RWPE2 (cell line): ENCODE data around the gene FMO5.
"Not testable (repeated sequence)": the region's sequence is repeated elsewhere in the genome, so short reads cannot be mapped to it uniquely, and the experiment has no call there.

Experiments
- ATAC-seq: fragments of 200-7000 bp; cut with Tn5 transposase; 3 replicates; pipeline ENCODE4 v1.9.1; 2021; ENCODE audit warnings: low read depth
- DNase-seq: peaks from one replicate; pipeline ENCODE4 v3.0.0-alpha.2; 2020; ENCODE audit warnings: low spot score
- H3K27ac ChIP-seq: fragments of 450-650 bp; 2 replicates; pipeline ENCODE4 v1.5.1; 2017; ENCODE audit warnings: mild to moderate bottlenecking; ENCODE audit not compliant: poor library complexity, severe bottlenecking
- H3K27me3 ChIP-seq: fragments of 250-450 bp; sonication (Bioruptor Pico); 2 replicates; pipeline ENCODE4 v1.5.1; 2021; ENCODE audit warnings: mild to moderate bottlenecking, moderate library complexity; ENCODE audit not compliant: insufficient read depth, poor library complexity, severe bottlenecking
- H3K36me3 ChIP-seq: fragments of 250-450 bp; sonication (Bioruptor Pico); 2 replicates; pipeline ENCODE4 v1.5.1; 2020; ENCODE audit warnings: low read depth, mild to moderate bottlenecking, moderate library complexity
- H3K4me1 ChIP-seq: fragments of 250-450 bp; sonication (Bioruptor Pico); 2 replicates; pipeline ENCODE4 v1.5.1; 2021; ENCODE audit warnings: mild to moderate bottlenecking, moderate library complexity; ENCODE audit not compliant: insufficient read depth, poor library complexity, severe bottlenecking
- H3K4me3 ChIP-seq: fragments of 250-450 bp; sonication (Bioruptor Pico); 2 replicates; pipeline ENCODE4 v1.5.1; 2021; ENCODE audit warnings: mild to moderate bottlenecking, moderate library complexity; ENCODE audit not compliant: severe bottlenecking
- H3K9me3 ChIP-seq: fragments of 250-450 bp; sonication (Bioruptor Pico); 2 replicates; pipeline ENCODE4 v1.5.1; 2021; ENCODE audit warnings: mild to moderate bottlenecking, moderate library complexity; ENCODE audit not compliant: severe bottlenecking
- CTCF ChIP-seq: fragments of 450-650 bp; IDR thresholded peaks from one replicate; pipeline ENCODE4 v1.5.1; 2017; ENCODE audit warnings: mild to moderate bottlenecking, moderate library complexity; ENCODE audit not compliant: poor library complexity, severe bottlenecking

Gene FMO5

DNA sequence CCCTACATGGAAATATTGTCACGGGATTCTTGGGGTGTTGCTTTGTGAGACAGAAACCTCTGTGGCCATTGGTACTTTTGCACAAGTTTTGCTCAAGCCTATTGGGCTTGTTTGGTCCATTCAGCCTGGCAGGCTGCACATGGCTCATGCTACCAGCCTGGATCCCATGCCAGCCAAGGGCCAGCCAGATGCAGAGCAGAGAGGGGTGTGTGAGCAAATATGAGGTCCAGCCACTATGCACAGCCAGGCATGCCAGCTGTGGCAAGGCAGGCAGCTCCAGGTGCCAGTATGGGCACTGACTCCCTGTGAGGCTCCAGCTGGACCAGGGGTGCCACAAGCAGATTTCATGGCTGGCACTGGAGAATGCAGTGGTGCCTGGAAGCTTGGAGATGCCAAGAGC lies 10.7 kb upstream of the FMO5 start:
- H3K4me3 ChIP-seq, result no peak overlapping the region
- H3K9me3 ChIP-seq, result no peaks in the 10 kb centered on the region
- DNase-seq, result no peak
- no peak overlapping the region for H3K27ac ChIP-seq
- H3K36me3 ChIP-seq, result no peaks in the 10 kb centered on the region
- no peak for TF ChIP-seq CTCF
- ATAC-seq, result no peak
- H3K27me3 ChIP-seq, result no peaks in the 10 kb centered on the region
- peaks cover 8% of the 10 kb centered on the region for H3K4me1 ChIP-seq

GRCh38 chr1:147233903-147234302 lies 8.8 kb upstream of the FMO5 start:
- H3K4me1 ChIP-seq, H3K36me3 ChIP-seq, H3K27ac ChIP-seq, ATAC-seq, H3K9me3 ChIP-seq, H3K4me3 ChIP-seq, H3K27me3 ChIP-seq, DNase-seq: not testable (repeated sequence)

DNA sequence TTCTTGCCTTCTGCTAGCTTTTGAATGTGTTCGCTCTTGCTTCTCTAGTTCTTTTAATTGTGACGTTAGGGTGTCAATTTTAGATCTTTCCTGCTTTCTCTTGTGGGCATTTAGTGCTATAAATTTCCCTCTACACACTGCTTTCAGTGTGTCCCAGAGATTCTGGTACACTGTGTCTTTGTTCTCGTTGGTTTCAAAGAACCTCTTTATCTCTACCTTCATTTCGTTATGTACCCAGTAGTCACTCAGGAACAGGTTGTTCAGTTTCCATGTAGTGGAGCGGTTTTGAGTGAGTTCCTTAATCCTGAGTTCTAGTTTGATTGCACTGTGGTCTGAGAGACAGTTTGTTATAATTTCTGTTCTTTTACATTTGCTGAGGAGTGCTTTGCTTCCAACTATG lies 5.9 kb upstream of the FMO5 start:
- not testable (repeated sequence) for H3K4me3 ChIP-seq, H3K27ac ChIP-seq, H3K4me1 ChIP-seq, H3K36me3 ChIP-seq, H3K27me3 ChIP-seq, DNase-seq, H3K9me3 ChIP-seq, ATAC-seq

GRCh38 chr1:147223740-147224615 lies 1.2 kb downstream of the FMO5 start:
- TF ChIP-seq CTCF, result no peak
- DNase-seq (no peak), ATAC-seq (no peak)
- Histone ChIP-seq H3K4me1 (no peaks in the 10 kb centered on the region), H3K9me3 (no peaks in the 10 kb centered on the region), H3K27ac (no peak overlapping the region), H3K36me3 (no peaks in the 10 kb centered on the region), H3K27me3 (no peaks in the 10 kb centered on the region), H3K4me3 (no peak overlapping the region)

- TF ChIP-seq CTCF, result no peak
- no peaks in the 10 kb centered on the region for H3K27me3 ChIP-seq
- ATAC-seq, result no peak
- no peaks in the 10 kb centered on the region for H3K9me3 ChIP-seq
- H3K4me1 ChIP-seq, result no peaks in the 10 kb centered on the region
- H3K36me3 ChIP-seq, result no peaks in the 10 kb centered on the region
- DNase-seq, result no peak
- no peak overlapping the region for H3K27ac ChIP-seq
- H3K4me3 ChIP-seq, result no peak overlapping the region
These were observed 6.5 kb downstream of the FMO5 start for GRCh38 chr1:147218606-147219005.

DNA sequence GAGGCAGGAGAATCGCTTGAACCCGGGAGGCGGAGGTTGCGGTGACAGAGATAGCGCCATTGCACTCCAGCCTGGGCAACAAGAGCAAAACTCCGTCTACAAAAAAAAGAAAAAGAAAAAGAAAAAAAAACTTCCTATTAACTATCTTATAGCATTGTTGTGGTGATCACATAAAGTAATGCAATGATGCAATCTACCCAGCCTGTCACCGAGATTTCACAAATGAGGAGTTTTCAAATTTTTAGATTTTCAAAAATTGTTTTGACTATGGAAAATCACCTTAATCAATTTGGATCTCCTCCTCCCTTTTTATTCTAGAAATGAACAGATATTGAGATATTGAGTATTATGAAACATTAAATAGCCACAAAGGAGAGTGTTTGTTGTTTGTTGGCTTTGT lies 8.0 kb downstream of the FMO5 start:
- no peak overlapping the region for H3K4me3 ChIP-seq
- H3K27me3 ChIP-seq, result no peaks in the 10 kb centered on the region
- TF ChIP-seq CTCF, result no peak
- ATAC-seq (no peak), DNase-seq (no peak)
- H3K27ac ChIP-seq, result no peak overlapping the region
- no peaks in the 10 kb centered on the region for H3K4me1 ChIP-seq
- no peaks in the 10 kb centered on the region for H3K36me3 ChIP-seq
- H3K9me3 ChIP-seq, result no peaks in the 10 kb centered on the region
